GM19043 (cell line): ENCODE measurements around the gene RALGPS2.

Source experiments
- ATAC-seq: cut with Tn5 transposase; IDR thresholded peaks from one replicate; pipeline ENCODE4 v1.9.1; 2021; ENCODE audit warnings: low read depth; ENCODE audit not compliant: unreplicated experiment

RALGPS2 gene

DNA sequence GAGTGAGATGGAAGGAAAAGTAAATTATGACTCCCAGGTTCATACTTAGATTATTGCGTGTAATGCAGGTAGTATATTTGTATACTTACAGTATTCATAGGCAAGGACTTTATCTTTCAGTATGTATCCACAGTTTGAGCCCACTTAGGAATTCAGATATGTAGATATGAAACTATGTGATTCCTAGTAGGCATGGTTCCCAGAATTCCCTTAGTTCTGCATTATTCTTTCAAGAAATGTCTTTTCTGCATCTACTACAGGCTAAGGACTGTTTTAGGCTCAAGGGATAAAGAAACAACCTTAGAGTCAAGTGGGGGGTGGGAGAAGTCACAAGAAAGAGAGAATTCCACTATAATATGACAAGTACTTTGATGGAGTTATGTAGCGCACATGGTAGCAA lies 132.1 kb downstream of the RALGPS2 start:
- ATAC-seq: no peak

DNA sequence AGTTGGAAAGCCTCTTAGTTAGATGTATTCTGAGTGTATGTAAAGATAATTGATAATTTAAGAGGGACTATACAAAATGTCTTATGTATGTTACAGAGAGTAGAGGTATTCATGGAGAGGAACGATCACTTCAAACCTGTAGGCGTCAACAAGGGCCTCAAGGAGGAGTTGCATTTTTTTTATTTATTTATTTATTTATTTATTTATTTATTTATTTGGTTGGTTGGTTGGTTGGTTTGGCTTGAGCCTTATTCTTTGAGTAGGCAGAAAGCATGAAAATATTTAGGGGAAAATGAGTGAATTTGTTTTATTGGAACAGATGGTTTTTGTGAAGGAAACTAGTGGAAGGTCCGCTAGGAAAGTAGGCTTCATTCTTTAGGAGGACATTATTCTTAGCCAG lies 137.4 kb downstream of the RALGPS2 start:
- ATAC-seq: no peak

DNA sequence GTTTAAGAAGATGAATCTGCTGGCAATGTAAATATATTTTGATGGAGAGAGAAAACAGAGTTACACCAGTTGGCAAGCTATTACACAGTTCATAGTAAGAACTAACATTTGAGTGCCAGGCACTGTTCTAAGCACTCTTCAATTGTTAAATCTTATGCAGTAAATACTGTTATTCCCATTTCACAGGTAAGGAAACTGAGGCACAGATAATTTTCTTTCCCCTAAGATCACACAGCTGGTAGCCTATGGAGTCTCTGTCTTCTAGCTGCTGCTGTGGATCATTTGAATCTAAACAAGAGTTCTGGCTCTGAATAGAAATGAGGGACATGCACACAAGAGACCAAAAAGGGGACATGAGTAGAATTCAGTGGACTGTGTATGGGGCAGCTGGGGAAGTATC lies 137.8 kb downstream of the RALGPS2 start:
- no peak for ATAC-seq

DNA sequence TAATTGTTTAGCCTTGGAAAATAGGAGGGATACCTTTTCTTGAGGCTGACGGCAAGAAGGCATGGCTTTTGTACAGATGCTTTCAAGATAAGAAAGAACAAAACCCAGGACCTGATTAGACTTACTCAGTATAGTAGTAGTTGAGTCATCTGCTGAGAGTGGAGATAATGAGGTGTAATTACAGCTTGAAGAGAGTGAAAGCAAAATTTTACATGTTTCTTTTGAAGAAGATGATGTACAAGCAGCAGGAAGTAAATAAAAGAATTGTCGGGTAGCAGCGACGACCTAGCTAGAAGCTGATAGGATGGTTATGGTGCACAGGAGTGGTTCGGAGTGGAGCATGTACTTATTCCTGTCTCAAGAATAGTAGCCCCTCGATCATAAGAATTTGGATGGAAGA lies 139.3 kb downstream of the RALGPS2 start:
- no peak for ATAC-seq

DNA sequence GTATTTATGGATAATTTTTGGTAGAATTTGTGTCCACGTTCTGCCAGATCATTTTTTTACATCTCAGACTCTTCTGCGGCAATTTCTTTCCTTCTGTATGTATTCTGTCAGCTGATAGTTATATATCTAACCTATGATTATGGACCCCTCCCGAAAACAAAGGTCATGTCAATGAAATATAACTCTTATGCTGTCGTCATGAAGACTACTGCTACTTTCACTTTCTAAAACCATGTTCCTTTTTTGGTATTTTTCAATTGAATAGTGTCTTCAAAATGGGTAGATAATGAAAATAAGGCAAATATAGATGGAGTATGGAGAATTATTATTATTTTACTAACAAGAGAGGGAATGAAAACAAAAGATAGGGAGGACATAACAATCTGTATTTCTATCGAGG lies 142.6 kb downstream of the RALGPS2 start:
- no peak for ATAC-seq

DNA sequence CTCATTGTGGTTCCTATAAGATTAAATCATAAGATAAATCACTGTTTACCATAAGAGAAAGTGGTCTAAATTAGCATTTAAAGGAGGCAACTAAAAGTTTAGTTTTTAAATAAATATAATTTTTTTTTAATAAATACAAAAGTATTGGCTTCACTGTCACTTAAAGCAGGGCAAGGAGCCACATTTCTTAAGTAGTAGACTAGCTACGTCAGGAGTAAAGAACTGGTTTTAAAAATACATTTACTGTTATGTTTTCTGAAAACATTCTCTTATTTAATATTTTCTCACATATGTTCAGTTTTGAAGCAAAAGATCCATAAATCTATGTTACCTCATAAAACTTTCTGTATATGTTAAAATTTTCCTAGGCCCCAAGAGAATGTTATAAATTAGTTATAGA lies 143.7 kb downstream of the RALGPS2 start:
- ATAC-seq: no peak

DNA sequence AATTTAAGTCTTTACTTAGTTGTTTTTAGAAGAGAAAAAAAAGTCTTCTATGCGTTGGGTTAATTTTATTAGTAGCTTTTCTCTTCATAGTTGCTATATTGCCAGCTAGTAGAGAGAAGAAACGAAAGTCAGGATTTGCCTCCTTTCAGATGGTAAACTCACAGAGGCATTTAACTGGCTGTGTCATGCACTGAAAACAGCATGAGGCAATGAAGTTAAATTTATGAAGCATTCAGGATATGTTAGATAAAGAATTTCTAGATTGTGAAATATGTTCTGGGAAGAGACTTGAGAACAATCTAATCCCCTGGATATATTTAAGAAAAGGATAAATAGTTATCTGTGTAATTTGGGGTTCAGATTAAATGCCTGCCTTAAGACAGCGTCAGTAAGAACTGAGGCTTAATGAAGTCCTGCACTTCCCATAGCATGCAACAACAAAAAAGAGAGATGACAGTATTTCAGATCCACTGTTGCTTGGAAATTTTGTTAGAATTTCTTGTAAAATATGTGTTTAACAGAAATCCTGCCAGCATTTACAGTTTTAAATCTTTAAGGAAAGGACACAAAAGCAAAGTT lies 144.2 kb downstream of the RALGPS2 start:
- ATAC-seq: no peak

DNA sequence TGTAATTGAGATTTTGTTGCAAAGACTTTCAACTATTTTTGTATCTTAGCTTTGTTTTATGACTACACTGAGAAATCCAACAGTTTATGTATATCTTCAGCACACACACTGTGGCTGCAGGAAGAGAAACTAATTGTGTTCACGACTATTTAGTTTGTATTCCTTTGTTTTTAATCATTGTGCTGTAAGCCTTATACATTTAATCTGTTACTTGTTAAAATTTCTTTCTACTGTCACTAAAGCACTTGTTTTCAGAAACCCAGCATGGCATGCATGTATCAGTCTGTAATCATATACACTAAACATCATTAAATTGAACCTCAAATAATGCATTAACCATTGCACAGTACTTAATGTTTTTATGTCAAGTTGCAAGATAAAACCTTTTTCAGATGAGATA lies 145.2 kb downstream of the RALGPS2 start:
- no peak for ATAC-seq

DNA sequence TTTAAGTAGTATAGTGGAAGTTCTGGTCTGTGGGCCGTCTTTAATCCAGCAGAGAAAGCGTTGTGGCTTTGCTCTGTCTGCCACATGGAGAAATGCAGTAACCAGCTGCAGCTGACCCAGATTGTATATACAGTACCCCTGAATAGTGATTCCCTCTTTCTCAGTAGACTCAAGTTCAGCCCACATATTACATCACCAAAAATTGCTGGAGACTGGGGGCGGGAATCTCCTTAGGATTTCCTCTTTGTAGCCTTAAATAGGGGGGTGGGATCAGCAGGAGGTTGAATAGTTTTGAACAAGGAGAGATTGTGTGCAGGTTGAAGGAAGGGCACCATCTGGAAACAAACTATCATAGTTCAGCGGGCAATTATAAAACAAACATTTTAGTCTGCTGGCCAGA lies 145.9 kb downstream of the RALGPS2 start, which contains the start of gene ANGPTL1:
Gene ANGPTL1 (minus strand): TSS at position 134 of the 400 bp plus-strand sequence. CDS start 5,301 bp downstream, outside the sequence.
- ATAC-seq: no peak

DNA sequence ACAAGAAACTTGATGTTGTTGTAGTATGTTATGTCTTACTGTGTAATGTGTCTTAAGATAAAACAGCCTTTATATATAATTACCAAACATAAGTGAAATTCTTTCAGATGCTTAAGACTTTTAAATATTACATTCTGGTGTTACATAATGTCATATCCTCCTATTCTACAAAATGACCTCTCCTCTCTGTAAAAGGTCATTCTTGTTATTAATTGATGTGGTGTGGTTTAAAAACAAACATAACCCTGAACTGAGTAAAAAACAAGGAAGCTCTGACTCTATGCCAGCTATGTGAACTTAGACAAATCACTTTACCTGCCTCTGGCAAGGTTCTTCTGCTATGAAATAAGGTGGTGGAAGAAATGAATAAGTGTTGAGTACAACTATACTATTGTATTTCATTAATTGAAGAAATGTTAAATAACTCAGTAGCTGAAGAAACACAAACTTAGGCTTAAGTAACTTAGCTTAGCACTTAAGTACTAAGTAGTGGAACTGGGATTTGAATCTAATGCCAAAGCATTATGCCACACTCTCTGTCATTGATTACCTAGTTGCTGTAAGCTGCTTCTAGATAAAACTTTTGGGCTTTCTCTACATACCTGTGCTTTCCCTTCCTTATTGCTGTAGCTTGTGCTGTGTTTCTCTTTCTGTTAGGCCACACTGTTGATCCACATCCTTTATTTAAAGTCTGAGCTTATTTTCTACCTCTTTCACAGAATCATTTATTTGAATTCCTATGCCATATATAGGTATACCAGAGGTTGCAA lies 146.7 kb downstream of the RALGPS2 start:
- ATAC-seq: no peak

DNA sequence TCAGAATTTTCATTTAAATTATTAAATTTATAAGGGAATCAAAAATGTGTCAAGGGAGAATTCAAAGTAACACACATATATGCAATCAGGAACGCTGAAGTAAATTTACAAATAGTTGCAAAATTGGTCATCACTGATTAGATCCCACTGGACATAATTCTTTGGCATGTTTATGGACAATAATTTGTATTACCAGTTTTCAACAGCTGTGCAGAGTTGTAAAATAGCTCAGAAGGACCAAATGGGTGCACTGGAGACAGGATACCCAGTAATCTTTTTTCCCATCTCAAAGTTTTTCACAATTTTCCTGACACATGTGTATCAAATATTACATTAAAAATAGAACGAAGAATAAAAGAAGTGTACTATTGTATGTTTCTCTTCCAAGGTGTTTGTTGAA lies 149.9 kb downstream of the RALGPS2 start:
- no peak for ATAC-seq

DNA sequence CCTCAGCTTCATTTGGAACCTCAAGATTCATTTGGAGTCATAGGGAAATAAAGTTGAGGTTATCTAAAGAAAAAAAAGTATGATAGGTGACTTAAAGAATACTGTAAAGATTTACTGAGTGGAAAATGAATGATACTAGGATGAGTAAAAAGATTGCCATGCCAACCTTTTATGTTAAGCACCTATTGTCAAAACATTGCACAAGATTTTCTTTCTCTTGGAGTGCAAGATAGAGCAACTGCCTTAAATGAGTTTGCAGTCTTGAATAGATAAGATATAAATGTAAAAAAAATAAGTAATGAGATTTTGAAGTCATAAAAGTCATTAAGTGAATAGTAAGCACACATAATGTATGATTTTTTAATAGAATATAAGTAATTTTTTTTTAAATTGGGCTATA lies 150.9 kb downstream of the RALGPS2 start:
- no peak for ATAC-seq

DNA sequence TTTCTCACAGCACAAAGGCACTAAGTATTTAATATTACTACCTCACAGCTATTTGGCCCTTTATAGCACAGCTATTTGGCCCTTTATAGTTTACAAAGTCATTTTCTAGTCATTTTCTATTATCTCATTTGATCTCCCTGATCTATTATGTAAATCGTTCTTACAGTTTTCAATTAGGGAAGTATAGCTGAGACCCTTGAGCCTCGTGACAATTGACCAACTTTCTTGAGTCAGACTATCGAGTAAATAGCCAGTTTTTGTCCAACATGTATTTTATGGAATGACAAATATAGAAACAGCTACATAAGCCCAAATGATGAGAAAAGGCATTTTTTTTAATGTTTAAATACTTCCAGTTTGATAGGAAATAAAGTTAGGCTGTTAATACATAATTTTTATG lies 152.9 kb downstream of the RALGPS2 start:
- ATAC-seq: no peak

DNA sequence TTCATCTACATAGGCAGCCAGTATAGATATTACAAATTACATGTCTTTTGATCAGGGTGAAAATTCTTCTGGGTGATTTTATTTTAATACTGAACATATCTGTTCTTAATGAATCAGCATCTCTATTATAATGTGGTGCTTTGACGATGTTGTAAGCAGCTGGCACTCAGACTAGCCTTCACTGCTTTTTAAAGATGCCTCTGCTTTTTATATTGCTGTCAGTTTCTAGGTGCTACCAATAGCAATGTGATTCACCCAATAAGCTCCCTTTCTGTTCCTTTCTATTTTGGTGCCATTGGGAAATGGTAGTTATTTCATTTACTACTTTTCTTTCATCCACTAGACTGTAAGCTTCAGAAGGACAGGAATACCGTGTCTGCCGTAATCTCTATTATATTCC lies 156.9 kb downstream of the RALGPS2 start:
- ATAC-seq: no peak

DNA sequence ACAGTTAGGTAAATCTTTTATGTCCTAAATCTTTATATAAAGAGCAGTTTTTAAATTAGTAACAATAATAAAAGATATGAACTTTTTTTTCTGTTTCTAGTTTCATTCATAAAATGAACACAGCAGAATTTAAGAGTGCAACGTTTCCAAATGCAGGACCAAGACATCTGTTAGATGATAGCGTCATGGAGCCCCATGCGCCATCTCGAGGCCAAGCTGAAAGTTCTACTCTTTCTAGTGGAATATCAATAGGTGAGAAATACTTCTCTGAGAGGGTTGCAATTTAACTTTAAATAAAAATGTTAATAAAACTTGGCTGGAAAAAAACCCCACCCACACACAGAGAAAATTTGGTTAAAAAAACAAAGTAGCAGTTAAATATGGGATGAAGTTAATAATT lies 160.8 kb downstream of the RALGPS2 start:
- ATAC-seq: no peak

DNA sequence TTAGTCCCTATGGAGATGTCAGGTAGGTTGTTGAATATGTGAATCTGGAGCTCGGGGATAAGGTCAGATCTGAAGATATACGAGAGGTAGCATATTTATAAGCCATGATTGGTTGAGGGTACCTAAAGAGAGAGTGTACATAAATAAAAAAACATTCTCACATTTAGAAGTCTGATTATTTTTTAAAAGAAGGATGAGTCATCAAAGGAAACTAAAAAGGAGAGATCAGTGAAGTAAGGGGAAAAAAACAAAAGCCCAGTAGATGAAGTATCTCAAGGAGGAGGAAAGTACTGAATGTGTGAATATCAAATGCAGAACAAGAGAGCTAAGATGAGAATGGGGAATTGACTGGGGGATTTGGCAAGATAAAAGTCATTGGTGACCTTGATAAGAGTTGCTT lies 161.5 kb downstream of the RALGPS2 start:
- no peak for ATAC-seq

DNA sequence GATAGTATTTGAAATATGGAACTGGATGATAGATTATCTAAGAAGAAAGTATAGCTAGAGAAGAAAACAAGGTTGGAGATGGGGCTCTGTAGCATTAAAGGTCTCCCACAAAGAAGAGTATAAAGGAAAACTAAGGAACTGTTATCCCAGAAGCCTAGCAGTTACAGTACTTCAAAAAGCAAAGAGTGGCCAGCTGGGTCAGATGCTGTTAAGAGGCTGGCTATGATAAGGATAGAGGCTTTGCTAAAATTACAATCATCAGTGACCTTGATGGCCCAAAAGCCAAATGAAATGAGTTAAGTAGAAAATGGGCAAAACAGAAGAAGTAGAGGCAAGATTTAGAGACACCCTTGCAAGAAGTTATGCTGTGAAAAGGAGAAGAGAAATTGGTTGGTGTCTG lies 170.9 kb downstream of the RALGPS2 start:
- no peak for ATAC-seq

DNA sequence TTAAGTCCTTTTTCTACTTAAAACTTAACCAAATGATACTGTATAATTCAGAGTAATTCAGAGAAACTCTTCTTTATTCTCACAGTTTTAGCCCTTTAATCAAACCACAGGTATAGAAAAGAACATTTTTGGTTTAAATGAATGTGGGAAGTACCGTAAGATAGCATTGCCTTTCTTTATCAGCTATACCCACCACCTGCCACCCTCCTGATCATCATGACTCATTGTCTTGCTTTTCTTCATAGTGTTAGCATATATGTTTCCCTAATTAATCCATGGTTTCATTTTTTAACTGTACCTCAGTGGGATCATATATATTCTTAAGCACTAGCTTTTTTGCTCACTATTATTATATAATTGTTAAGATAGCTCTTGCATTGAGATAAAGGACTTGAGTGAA lies 173.4 kb downstream of the RALGPS2 start:
- no peak for ATAC-seq

DNA sequence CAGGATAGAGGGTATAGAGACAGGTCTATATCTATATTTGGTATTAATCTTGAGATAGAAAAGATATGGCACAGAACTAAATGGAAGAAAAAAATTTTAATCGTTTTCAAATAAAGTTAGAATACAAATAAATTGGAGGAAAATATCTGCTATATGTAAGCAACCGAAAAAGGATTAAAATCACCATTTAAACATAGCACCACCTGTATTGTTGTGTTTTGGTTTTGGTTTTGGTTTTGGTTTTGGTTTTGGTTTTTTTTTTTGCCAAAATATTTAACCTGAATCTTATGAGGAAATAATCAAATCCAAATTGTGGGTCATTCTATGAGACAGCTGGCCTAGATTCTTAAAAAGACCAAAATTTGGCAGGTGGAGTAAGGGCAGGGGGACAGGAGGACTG lies 174.4 kb downstream of the RALGPS2 start:
- no peak for ATAC-seq

DNA sequence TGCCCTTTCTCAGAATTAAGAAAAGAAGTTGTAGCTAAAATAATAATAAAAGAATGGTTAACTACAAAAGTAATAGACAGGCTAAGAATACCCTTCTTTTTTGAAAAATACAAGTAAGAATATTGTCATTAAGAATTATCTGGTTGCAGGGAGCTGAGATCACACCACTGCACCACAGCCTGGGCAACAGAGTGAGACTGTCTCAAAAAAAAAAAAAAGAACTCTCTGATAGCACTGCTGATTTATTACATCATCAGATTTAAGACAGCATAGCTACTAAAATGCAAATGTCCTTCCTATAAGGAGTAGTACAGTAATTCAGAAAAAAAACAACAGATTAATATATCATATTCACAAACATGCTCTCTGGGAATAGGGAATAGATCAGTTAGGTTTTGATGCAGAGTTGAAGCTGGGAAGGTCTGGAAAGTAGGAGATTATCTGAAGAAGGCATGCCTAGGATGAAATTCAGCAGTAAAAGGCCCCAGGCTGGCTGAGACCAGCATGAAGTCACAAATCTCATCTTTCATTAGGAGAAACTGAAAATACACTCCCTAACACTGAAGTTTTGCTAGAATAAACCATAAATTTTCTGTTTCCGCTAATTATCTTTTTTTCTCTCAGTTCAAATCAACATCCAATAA lies 176.6 kb downstream of the RALGPS2 start:
- ATAC-seq: no peak

DNA sequence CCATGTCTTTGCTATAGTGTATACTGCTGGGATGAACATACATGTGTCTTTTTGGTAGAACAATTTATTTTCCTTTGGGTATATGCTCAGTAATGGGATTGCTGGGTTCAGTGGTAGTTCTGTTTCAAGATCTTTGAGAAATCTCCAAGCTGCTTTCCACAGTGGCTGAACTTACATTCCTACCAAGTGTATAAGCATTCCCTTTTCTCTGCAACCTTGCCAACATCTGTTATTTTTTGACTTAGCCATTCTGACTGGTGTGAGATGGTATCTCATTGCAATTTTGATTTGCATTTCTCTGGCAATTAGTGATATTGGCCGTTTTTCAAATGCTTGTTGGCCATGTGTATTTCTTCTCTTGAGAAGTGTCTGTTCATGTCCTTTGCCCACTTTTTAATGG lies 183.3 kb downstream of the RALGPS2 start:
- ATAC-seq: no peak

DNA sequence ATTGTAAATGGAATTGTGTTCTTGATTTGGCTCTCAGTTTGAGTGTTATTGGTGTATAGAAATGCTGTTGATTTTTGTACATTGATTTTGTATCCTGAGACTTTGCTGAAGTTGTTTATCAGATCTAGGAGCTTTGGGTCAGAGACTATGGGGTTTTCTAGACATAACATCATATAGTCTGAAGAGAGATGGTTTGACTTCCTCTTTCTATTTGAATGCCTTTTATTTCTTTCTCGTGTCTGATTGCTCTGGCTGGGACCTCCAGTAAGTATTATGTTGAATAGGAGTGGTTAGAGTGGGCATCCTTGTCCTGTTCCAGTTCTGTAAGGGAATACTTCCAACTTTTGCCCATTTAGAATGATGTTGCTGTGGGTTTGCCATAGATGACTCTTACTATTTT lies 185.0 kb downstream of the RALGPS2 start:
- no peak for ATAC-seq
